Peyer's patch (tissue), 4 donors: ENCODE measurements around the gene AGFG1.

ENCODE experiments used
- POLR2A ChIP-seq, 2 donors: fragments of 450-650 bp; IDR thresholded peaks; one replicate each; pipeline ENCODE4 v1.5.1; 2017; ENCODE audit warnings: antibody characterized with exemption in 2 of 2, mild to moderate bottlenecking in 2 of 2, moderate library complexity in 2 of 2
- TF ChIP-seq, protein P1 (sequence below), 6 experiments: fragments of 450-650 bp in 4 of 6; fragments of 200-600 bp in 2 of 6; sonication (generic) in 1 of 6; IDR thresholded peaks; one replicate each; pipeline ENCODE4 v1.5.1; 2017 to 2019; ENCODE audit warnings: antibody characterized with exemption in 6 of 6, mild to moderate bottlenecking in 3 of 6, moderate library complexity in 1 of 6

DNA sequence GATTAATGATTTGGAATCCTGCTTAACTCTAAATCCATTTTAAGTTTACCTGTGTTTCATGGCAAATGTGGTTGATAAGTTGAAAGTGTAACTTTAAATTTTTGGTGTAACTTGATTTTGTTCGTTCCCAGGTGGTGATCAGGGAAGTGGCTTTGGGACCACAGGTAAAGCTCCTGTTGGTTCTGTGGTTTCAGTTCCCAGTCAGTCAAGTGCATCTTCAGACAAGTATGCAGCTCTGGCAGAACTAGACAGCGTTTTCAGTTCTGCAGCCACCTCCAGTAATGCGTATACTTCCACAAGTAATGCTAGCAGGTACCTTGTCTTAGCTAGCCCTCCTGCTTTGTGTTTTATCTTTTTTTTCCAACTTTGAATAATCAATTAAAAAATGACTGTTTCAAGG is 62.8 kb downstream of the AGFG1 start:
- TF ChIP-seq, protein P1, sequence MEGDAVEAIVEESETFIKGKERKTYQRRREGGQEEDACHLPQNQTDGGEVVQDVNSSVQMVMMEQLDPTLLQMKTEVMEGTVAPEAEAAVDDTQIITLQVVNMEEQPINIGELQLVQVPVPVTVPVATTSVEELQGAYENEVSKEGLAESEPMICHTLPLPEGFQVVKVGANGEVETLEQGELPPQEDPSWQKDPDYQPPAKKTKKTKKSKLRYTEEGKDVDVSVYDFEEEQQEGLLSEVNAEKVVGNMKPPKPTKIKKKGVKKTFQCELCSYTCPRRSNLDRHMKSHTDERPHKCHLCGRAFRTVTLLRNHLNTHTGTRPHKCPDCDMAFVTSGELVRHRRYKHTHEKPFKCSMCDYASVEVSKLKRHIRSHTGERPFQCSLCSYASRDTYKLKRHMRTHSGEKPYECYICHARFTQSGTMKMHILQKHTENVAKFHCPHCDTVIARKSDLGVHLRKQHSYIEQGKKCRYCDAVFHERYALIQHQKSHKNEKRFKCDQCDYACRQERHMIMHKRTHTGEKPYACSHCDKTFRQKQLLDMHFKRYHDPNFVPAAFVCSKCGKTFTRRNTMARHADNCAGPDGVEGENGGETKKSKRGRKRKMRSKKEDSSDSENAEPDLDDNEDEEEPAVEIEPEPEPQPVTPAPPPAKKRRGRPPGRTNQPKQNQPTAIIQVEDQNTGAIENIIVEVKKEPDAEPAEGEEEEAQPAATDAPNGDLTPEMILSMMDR (IDR thresholded peaks at IDR 0.05), result no peak
- no peak for TF ChIP-seq POLR2A (IDR thresholded peaks at IDR 0.05)
